Measurements from ENCODE around the gene EGLN2. TPM values are rescaled to one million over a fixed set of nuclear protein-coding genes. Genes with fewer than 3 reads are reported as not detected.

EGLN2 gene
- polyA plus RNA-seq, 1 of the 3 experiments (the other 2 are of a cell fraction) = 43.0 TPM

DNA sequence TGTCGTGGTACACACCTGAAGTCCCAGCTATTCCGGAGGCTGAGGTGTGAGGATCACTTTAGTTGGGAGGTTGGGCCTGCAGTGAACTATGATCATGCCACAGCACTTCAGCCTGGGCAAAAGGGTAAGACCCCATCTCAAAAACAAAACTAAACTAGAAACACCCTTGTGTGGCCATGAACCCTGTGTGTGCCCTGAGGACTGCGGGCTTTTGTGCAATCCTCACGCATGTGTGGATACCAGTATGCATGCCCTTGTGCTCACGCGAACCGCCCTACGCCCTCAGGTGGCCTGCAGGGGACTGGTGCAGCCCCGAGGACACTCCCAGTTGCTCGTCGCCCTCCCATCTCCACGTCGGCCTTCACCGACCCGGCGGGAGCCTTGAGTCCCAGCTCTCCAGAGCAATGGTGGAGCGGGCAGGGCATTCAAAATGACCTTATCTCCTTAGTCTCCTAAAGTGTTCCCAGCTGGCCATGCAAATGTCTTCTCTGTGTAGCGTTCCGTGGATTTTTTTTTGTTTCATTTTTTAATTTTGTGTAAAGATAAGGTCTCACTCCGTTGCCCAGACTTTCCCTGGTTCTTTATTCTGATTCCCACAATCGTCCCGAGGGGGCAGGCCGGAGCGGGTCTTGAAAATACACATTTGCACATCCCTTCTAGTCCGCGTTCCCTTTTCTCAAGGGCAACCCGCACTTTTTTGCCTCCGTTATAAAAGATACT is 868 bp upstream of the EGLN2 start:
- peak; percentile 77 for DNase-seq

More for the DNA sequence above, 868 bp upstream of the EGLN2 start:
- CTCF ChIA-PET = interaction anchor here (0.6 to 3.7 kb wide), 12 partner anchors 9 to 195 kb away, joined by 3 to 20 read pairs (median 6); partner anchors contain the start of genes NUMBL and RAB4B
- Histone ChIP-seq H3K9ac (peak overlapping the region; percentile 59), H3K36me3 (replicated peaks in 1 of 2; ENCODE audit: control insufficient read depth in 1 of 2, insufficient read depth in 2 of 2, low read length in 1 of 2) (peaks cover 18 to 20% of the 10 kb centered on the region in 2 experiments), H3K9me3 (no peaks in the 10 kb centered on the region), H3K27me3 (ENCODE audit: insufficient read depth) (no peaks in the 10 kb centered on the region), H3K27ac (ENCODE audit: low read depth in 2 of 2, low read length in 1 of 2) (peak overlapping the region; percentile 84 to 89), H3K4me1 (ENCODE audit: control insufficient read depth in 1 of 2, insufficient read depth in 2 of 2, low read depth in 1 of 2, low read length in 1 of 2) (peaks cover 28 to 34% of the 10 kb centered on the region in 2 experiments; a peak in 2 of 4 replicates), H3K9me2 (no peaks in the 10 kb centered on the region), H3K4me3 (ENCODE audit: low read depth in 2 of 2, low read length in 1 of 2) (peak overlapping the region; percentile 50 to 65), H3F3A (replicated peaks; ENCODE audit: insufficient read depth) (peaks cover 9% of the 10 kb centered on the region), H2AFZ (ENCODE audit: low read depth) (peak overlapping the region; percentile 83), H3K4me2 (peak overlapping the region; percentile 84), H3K79me2 (ENCODE audit: insufficient read depth) (peaks cover 41% of the 10 kb centered on the region), H4K20me1 (ENCODE audit: insufficient read depth) (peaks cover 36% of the 10 kb centered on the region)
- TF ChIP-seq TCF12 (IDR thresholded peaks at IDR 0.05) = no peak
- TF ChIP-seq TEAD4 (IDR thresholded peaks at IDR 0.05; ENCODE audit: borderline replicate concordance, insufficient read depth) = no peak
- 0 out of 2 replicates have a peak, but pooled peaks have one; percentile 11 for TF ChIP-seq SMC3 (IDR thresholded peaks at IDR 0.05; ENCODE audit: low read depth, low read length)
- TF ChIP-seq, protein P1, sequence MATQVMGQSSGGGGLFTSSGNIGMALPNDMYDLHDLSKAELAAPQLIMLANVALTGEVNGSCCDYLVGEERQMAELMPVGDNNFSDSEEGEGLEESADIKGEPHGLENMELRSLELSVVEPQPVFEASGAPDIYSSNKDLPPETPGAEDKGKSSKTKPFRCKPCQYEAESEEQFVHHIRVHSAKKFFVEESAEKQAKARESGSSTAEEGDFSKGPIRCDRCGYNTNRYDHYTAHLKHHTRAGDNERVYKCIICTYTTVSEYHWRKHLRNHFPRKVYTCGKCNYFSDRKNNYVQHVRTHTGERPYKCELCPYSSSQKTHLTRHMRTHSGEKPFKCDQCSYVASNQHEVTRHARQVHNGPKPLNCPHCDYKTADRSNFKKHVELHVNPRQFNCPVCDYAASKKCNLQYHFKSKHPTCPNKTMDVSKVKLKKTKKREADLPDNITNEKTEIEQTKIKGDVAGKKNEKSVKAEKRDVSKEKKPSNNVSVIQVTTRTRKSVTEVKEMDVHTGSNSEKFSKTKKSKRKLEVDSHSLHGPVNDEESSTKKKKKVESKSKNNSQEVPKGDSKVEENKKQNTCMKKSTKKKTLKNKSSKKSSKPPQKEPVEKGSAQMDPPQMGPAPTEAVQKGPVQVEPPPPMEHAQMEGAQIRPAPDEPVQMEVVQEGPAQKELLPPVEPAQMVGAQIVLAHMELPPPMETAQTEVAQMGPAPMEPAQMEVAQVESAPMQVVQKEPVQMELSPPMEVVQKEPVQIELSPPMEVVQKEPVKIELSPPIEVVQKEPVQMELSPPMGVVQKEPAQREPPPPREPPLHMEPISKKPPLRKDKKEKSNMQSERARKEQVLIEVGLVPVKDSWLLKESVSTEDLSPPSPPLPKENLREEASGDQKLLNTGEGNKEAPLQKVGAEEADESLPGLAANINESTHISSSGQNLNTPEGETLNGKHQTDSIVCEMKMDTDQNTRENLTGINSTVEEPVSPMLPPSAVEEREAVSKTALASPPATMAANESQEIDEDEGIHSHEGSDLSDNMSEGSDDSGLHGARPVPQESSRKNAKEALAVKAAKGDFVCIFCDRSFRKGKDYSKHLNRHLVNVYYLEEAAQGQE (IDR thresholded peaks at IDR 0.05; ENCODE audit: low read depth, low read length) = no peak
- no peak for TF ChIP-seq GABPA (IDR thresholded peaks at IDR 0.05; ENCODE audit: low read depth)
- TF ChIP-seq RAD21 (IDR thresholded peaks at IDR 0.05; ENCODE audit: low read length) = peak; percentile 14; the same call in 1 of the 2 replicates
- TF ChIP-seq, protein P2, sequence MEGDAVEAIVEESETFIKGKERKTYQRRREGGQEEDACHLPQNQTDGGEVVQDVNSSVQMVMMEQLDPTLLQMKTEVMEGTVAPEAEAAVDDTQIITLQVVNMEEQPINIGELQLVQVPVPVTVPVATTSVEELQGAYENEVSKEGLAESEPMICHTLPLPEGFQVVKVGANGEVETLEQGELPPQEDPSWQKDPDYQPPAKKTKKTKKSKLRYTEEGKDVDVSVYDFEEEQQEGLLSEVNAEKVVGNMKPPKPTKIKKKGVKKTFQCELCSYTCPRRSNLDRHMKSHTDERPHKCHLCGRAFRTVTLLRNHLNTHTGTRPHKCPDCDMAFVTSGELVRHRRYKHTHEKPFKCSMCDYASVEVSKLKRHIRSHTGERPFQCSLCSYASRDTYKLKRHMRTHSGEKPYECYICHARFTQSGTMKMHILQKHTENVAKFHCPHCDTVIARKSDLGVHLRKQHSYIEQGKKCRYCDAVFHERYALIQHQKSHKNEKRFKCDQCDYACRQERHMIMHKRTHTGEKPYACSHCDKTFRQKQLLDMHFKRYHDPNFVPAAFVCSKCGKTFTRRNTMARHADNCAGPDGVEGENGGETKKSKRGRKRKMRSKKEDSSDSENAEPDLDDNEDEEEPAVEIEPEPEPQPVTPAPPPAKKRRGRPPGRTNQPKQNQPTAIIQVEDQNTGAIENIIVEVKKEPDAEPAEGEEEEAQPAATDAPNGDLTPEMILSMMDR (IDR thresholded peaks at IDR 0.05) = peak; percentile 65
- no peak for TF ChIP-seq SIN3A (IDR thresholded peaks at IDR 0.05; ENCODE audit: borderline replicate concordance, low read depth, low read length)
- no peak for TF ChIP-seq TAF1 (IDR thresholded peaks at IDR 0.05; ENCODE audit: borderline replicate concordance, low read depth, low read length)
- TF ChIP-seq, protein P3, sequence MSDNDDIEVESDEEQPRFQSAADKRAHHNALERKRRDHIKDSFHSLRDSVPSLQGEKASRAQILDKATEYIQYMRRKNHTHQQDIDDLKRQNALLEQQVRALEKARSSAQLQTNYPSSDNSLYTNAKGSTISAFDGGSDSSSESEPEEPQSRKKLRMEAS (IDR thresholded peaks at IDR 0.05; ENCODE audit: low read depth) = no peak
- POLR2A ChIA-PET = interaction anchor here (0.6 to 3.6 kb wide), 6 partner anchors 9 to 1076 kb away, joined by 4 to 31 read pairs (median 6); partner anchors contain the start of genes ACTMAP, COQ8B, ITPKC and NUMBL
- 18% methylated on average over 24 of the region's 28 CpGs for WGBS (ENCODE audit: low lambda C conversion rate)
